Body of pancreas (tissue), 4 donors: ENCODE data around the gene CALHM4. TPM values are rescaled to one million over a fixed set of nuclear protein-coding genes. Genes with fewer than 3 reads are reported as not detected.

ENCODE experiments used
- ATAC-seq: fragments of 150-250 bp; one replicate; pipeline ENCODE4 v1.9.1; 2016
- DNase-seq, 4 donors: peaks; one replicate each; pipeline ENCODE4 v3.0.0-alpha.2; 2019
- H3K27ac ChIP-seq, 4 donors: fragments of 200-600 bp; sonication (generic); 1 replicate in 3 of 4; 2 replicates in 1 of 4; pipeline versions ENCODE4 v1.5.1 to v1.6.1; 2016 to 2019; ENCODE audit warnings: mild to moderate bottlenecking in 1 of 4, mixed read lengths in 1 of 4, moderate library complexity in 1 of 4
- H3K27me3 ChIP-seq, 2 donors: fragments of 200-600 bp; sonication (generic); one replicate each; pipeline ENCODE4 v1.6.0; 2016; ENCODE audit warnings: mild to moderate bottlenecking in 1 of 2
- H3K36me3 ChIP-seq, 2 donors: fragments of 200-600 bp; sonication (generic); replicated peaks in 1 of 2; 2 replicates each; pipeline ENCODE4 v1.5.1; 2016; ENCODE audit warnings: low read depth in 2 of 2; ENCODE audit not compliant: insufficient read depth in 1 of 2
- H3K4me1 ChIP-seq: fragments of 200-600 bp; sonication (generic); one replicate; pipeline ENCODE4 v1.6.0; 2016
- H3K4me3 ChIP-seq, 2 donors: fragments of 200-600 bp; sonication (generic); 1 replicate in 1 of 2; 2 replicates in 1 of 2; pipeline ENCODE4 v1.5.1; 2016 to 2019
- H3K9me3 ChIP-seq, 3 donors: fragments of 200-600 bp; sonication (generic); 1 replicate in 2 of 3; 2 replicates in 1 of 3; pipeline ENCODE4 v1.5.1; 2016
- CTCF ChIP-seq, 7 experiments: fragments of 450-650 bp in 4 of 7; fragments of 200-600 bp in 3 of 7; sonication (generic) in 3 of 7; IDR thresholded peaks; one replicate each; pipeline ENCODE4 v1.5.1; 2016 to 2019; ENCODE audit warnings: antibody characterized with exemption in 7 of 7
- POLR2A ChIP-seq, 3 donors: fragments of 450-650 bp; IDR thresholded peaks; one replicate each; pipeline ENCODE4 v1.6.1; 2016; ENCODE audit warnings: antibody characterized with exemption in 3 of 3, mild to moderate bottlenecking in 2 of 3
- WGBS, 2 donors: methylation state at CpG; one replicate each; pipeline ENCODE4 v1.1.5; 2017; 5-methylcytosine and 5-hydroxymethylcytosine counted together
- intact Hi-C: fragments of 100-400 bp; cut with DNase I; formaldehyde crosslinking; loops from one replicate; pipeline ENCODE4 v1.15.1; 2023
- total RNA-seq, 2 donors: library from RNA; depleted of rRNA; stranded (reverse); fragments of >200 nt; gene quantifications; one replicate each; pipeline ENCODE4 v1.1.0, GENCODE V29; 2016

CALHM4 gene
- total RNA-seq, 2 donors from 2014 or later: not detected

DNA sequence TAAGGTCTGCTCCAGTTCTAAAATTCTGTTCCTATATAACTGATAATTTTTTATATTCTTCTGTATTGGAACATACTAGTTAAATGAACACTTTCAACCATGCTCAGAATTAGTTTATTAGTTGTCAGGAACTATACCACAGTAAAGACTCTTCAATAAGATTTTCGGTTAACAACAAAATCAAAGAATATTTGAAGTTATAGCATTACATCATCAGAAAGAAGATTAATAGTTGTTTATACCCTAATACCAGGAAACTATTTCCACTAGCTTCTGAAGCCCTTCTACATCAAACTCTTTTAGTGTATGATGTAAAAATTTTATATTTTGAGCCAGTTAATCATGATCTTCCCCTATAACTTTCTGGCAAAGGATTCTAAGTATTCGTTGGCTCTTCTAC, 6.6 kb downstream of the CALHM4 start:
- no peak overlapping the region for H3K27ac ChIP-seq
- intact Hi-C loops: no loop called here
- no peaks in the 10 kb centered on the region for H3K9me3 ChIP-seq
- ATAC-seq: no peak
- no peak overlapping the region for H3K4me3 ChIP-seq
- TF ChIP-seq POLR2A (IDR thresholded peaks at IDR 0.05): no peak
- no peak for TF ChIP-seq CTCF (IDR thresholded peaks at IDR 0.05)
- H3K27me3 ChIP-seq: peaks cover 0 to under 1% of the 10 kb centered on the region in 2 donors
- WGBS, 2 donors: 69 to 71% methylated on average over 2 of the region's 2 CpGs
- H3K36me3 ChIP-seq: no peaks in the 10 kb centered on the region
- H3K4me1 ChIP-seq: peaks cover 5% of the 10 kb centered on the region
- no peak for DNase-seq

- no peaks in the 10 kb centered on the region for H3K9me3 ChIP-seq
- H3K4me3 ChIP-seq: no peak overlapping the region
- peaks cover 5% of the 10 kb centered on the region for H3K4me1 ChIP-seq
- TF ChIP-seq CTCF (IDR thresholded peaks at IDR 0.05) (peak; percentile 81 to 95 (median 83)), POLR2A (IDR thresholded peaks at IDR 0.05) (no peak)
- H3K27me3 ChIP-seq: peaks cover 0 to 3% of the 10 kb centered on the region in 2 donors
- 34 to 36% methylated on average over 9 of the region's 9 CpGs for WGBS, 2 donors
- intact Hi-C loops: no loop called here
- no peaks in the 10 kb centered on the region for H3K36me3 ChIP-seq
- DNase-seq (peak; percentile 76 to 87 (median 78)), ATAC-seq (peak; percentile 85)
- no peak overlapping the region for H3K27ac ChIP-seq
These were observed 7.9 kb downstream of the CALHM4 start for GRCh38 chr6:116561377-116562018.

DNA sequence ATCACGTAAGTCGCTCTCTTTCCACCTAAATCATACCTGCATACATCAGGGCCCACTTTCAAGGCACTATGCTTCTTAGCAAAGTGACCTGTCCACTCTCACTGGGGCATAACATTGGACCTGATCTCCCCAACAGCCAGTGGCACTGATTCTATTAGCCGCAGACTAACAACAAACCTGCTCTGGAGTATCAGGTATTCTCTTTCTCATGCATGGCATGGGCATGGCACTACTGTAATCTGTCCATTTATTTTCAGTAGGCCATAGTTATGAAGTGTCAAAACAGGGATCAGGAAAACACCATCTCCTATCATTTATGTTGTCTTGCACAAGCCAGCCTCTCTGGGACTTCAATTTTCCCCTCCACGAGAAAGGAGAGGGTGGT, 8.5 kb downstream of the CALHM4 start:
- TF ChIP-seq POLR2A (IDR thresholded peaks at IDR 0.05): no peak
- TF ChIP-seq CTCF (IDR thresholded peaks at IDR 0.05): no peak
- Histone ChIP-seq H3K27me3 (peaks cover 0 to 3% of the 10 kb centered on the region in 2 donors), H3K4me3 (no peak overlapping the region), H3K27ac (no peak overlapping the region), H3K36me3 (no peaks in the 10 kb centered on the region), H3K9me3 (no peaks in the 10 kb centered on the region), H3K4me1 (peaks cover 5% of the 10 kb centered on the region)
- no peak for ATAC-seq
- intact Hi-C loops: no loop called here
- WGBS, 2 donors: 86 to 89% methylated on average over 4 of the region's 4 CpGs
- DNase-seq: peak in 1 of 4 donors; percentile 16

GRCh38 chr6:116562614-116563013, 9.1 kb downstream of the CALHM4 start:
- WGBS, 2 donors: 38 to 39% methylated on average over 3 of the region's 3 CpGs
- no peak for ATAC-seq

More at GRCh38 chr6:116562614-116563013, 9.1 kb downstream of the CALHM4 start:
- H3K36me3 ChIP-seq: no peaks in the 10 kb centered on the region
- intact Hi-C loops: no loop called here
- no peak overlapping the region for H3K27ac ChIP-seq
- no peak for TF ChIP-seq CTCF (IDR thresholded peaks at IDR 0.05)
- TF ChIP-seq POLR2A (IDR thresholded peaks at IDR 0.05): no peak
- H3K4me3 ChIP-seq: no peak overlapping the region
- DNase-seq: no peak
- no peaks in the 10 kb centered on the region for H3K9me3 ChIP-seq
- H3K27me3 ChIP-seq: peaks cover 0 to 3% of the 10 kb centered on the region in 2 donors
- H3K4me1 ChIP-seq: peaks cover 5% of the 10 kb centered on the region
